K562 (cell line): ENCODE measurements around the gene REM1. TPM values are rescaled to one million over a fixed set of nuclear protein-coding genes. Genes with fewer than 3 reads are reported as not detected.

Experiments used
- CBX8 ChIP-seq: fragments of 200-600 bp; sonication (generic); IDR thresholded peaks from 2 replicates; pipeline ENCODE4 v1.6.1; 2012; ENCODE audit warnings: borderline replicate concordance, mixed run types, low read depth, mild to moderate bottlenecking, moderate library complexity, mixed read lengths, low read length, control low read depth, inconsistent platforms; ENCODE audit not compliant: poor library complexity, severe bottlenecking; ENCODE audit errors: extremely low read depth
- FUS ChIP-seq: fragments of 200-400 bp; formaldehyde crosslinking; optimal IDR thresholded peaks from 2 replicates; pipeline ENCODE3; 2017; ENCODE audit warnings: low read depth, low read length
- JUN ChIP-seq, 2 experiments: sonication (generic) in 1 of 2; formaldehyde crosslinking in 1 of 2; IDR thresholded peaks; 2 replicates each; pipeline versions ENCODE4 v1.6.1 to v1.8.0; 2012 to 2022; ENCODE audit warnings: borderline replicate concordance in 2 of 2, mild to moderate bottlenecking in 2 of 2, improper control_type of control experiment in 1 of 2, low read depth in 1 of 2, low read length in 1 of 2, missing genetic modification reagents in 1 of 2
- JUND ChIP-seq, 2 experiments: IDR thresholded peaks; 2 replicates in 1 of 2; 3 replicates in 1 of 2; pipeline ENCODE4 v1.6.1; 2011; ENCODE audit warnings: borderline replicate concordance in 2 of 2, low read depth in 2 of 2, low read length in 2 of 2, improper control_type of control experiment in 1 of 2, missing biosample characterization in 1 of 2, missing genetic modification characterization in 1 of 2, missing genetic modification reagents in 1 of 2
- KAT2B ChIP-seq: IDR thresholded peaks from one replicate; pipeline ENCODE4 v1.6.1; 2012; ENCODE audit warnings: low read depth, mild to moderate bottlenecking, control low read depth, inconsistent platforms, low read length, moderate library complexity
- POLR2B ChIP-seq: fragments of 450-650 bp; IDR thresholded peaks from 2 replicates; pipeline ENCODE4 v1.6.1; 2018; ENCODE audit warnings: low read depth; ENCODE audit not compliant: partially characterized antibody
- RBM22 ChIP-seq: fragments of 200-400 bp; formaldehyde crosslinking; IDR thresholded peaks from 2 replicates; pipeline ENCODE4 v1.6.1; 2018; ENCODE audit warnings: low read length, low read depth; ENCODE audit not compliant: poor library complexity, severe bottlenecking
- SREBF2 ChIP-seq: sonication (generic); formaldehyde crosslinking; IDR thresholded peaks from 2 replicates; pipeline ENCODE4 v1.4.0; 2020; ENCODE audit warnings: mild to moderate bottlenecking, missing genetic modification reagents
- ZNF695 ChIP-seq: fragments of 450-650 bp; formaldehyde crosslinking; IDR thresholded peaks from 2 replicates; pipeline ENCODE4 v1.4.0; 2020; ENCODE audit warnings: mild to moderate bottlenecking, moderate library complexity
- ZNF717 ChIP-seq: fragments of 250-450 bp; sonication (Bioruptor Pico); IDR thresholded peaks from 2 replicates; pipeline ENCODE4 v1.5.0; 2021
- polyA plus RNA-seq, 8 experiments: library from polyadenylated mRNA; depleted of rRNA in 4 of 8; stranded (reverse) in 5 of 8; unstranded in 3 of 8; fragments of >200 nt; fragmentation: Nextera tagmentation in 2 of 8; fragmentation: Illumina TruSeq in 1 of 8; extraction: Ambion mirVana in 2 of 8; extraction: Trizol in 1 of 8; gene quantifications; 2 replicates each; pipeline versions ENCODE4 v1.2.1 to v1.2.3, GENCODE V29; 2011 to 2014; ENCODE audit warnings: inconsistent platforms in 1 of 8, missing spikeins in 1 of 8
- total RNA-seq, 7 experiments: library from RNA; depleted of rRNA in 6 of 7; stranded (reverse); fragments of >200 nt in 6 of 7; fragmentation: Illumina TruSeq in 2 of 7; extraction: Trizol in 2 of 7; gene quantifications; 2 replicates each; pipeline versions ENCODE4 v1.2.1 to v1.2.3, GENCODE V29; 2011 to 2021; ENCODE audit warnings: low replicate concordance in 1 of 7
- TF ChIP-seq, protein P1 (sequence below): fragments of 450-650 bp; IDR thresholded peaks from 2 replicates; pipeline ENCODE4 v1.6.1; 2017; ENCODE audit warnings: antibody characterized with exemption, mild to moderate bottlenecking
- TF ChIP-seq, protein P2 (sequence below): sonication (generic); formaldehyde crosslinking; IDR thresholded peaks from 2 replicates; pipeline ENCODE4 v1.9.0; 2022; ENCODE audit warnings: mild to moderate bottlenecking, missing genetic modification reagents
- TF ChIP-seq, protein P3 (sequence below): fragments of 450-650 bp; formaldehyde crosslinking; IDR thresholded peaks from 2 replicates; pipeline ENCODE4 v1.4.0; 2020; ENCODE audit warnings: mild to moderate bottlenecking, moderate library complexity
- TF ChIP-seq, protein P4 (sequence below): sonication (generic); formaldehyde crosslinking; IDR thresholded peaks from 2 replicates; pipeline ENCODE4 v1.8.1; 2023; ENCODE audit warnings: mild to moderate bottlenecking, missing genetic modification reagents, moderate library complexity
- TF ChIP-seq, protein P5 (sequence below): IDR thresholded peaks from 2 replicates; pipeline ENCODE4 v1.6.1; 2014; ENCODE audit warnings: antibody characterized with exemption

REM1 gene
- total and polyA plus RNA-seq, 9 of the 15 experiments (the other 6 are each of a cell fraction or from before 2014, with no cell fraction given): not detected

DNA sequence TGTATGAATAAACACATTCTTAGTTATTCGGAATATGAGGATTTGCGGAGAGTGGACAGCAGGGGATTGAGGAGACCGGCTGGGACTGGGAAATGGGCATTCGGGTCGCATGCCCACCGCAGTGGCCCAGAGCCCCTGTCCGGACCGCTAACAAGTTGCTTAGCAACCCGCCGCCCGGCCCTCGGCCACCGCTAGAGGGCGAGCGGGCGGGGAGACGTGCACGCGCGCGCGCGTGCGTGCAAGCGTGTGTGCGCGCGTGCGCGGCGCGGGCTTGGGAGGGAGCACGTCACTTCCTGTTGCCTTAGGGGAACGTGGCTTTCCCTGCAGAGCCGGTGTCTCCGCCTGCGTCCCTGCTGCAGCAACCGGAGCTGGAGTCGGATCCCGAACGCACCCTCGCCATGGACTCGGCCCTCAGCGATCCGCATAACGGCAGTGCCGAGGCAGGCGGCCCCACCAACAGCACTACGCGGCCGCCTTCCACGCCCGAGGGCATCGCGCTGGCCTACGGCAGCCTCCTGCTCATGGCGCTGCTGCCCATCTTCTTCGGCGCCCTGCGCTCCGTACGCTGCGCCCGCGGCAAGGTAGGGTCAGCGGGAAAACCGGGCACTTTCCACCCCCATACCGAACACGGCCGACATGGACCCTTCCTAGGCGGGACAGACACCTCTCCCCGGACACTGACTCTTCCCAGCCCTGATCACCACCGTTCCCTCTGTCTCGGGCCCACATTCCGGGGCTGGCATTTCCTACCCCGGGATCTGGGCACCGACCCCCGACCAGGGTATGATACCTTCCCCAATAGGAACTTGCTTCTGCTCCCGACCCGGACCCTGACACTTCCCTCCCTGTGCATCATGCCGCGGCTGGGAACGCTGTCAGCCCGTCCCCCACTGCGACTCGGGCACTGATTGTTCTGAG lies 39.3 kb downstream of the REM1 start, which contains the start of gene HM13 (continued):
- TF ChIP-seq, protein P1, sequence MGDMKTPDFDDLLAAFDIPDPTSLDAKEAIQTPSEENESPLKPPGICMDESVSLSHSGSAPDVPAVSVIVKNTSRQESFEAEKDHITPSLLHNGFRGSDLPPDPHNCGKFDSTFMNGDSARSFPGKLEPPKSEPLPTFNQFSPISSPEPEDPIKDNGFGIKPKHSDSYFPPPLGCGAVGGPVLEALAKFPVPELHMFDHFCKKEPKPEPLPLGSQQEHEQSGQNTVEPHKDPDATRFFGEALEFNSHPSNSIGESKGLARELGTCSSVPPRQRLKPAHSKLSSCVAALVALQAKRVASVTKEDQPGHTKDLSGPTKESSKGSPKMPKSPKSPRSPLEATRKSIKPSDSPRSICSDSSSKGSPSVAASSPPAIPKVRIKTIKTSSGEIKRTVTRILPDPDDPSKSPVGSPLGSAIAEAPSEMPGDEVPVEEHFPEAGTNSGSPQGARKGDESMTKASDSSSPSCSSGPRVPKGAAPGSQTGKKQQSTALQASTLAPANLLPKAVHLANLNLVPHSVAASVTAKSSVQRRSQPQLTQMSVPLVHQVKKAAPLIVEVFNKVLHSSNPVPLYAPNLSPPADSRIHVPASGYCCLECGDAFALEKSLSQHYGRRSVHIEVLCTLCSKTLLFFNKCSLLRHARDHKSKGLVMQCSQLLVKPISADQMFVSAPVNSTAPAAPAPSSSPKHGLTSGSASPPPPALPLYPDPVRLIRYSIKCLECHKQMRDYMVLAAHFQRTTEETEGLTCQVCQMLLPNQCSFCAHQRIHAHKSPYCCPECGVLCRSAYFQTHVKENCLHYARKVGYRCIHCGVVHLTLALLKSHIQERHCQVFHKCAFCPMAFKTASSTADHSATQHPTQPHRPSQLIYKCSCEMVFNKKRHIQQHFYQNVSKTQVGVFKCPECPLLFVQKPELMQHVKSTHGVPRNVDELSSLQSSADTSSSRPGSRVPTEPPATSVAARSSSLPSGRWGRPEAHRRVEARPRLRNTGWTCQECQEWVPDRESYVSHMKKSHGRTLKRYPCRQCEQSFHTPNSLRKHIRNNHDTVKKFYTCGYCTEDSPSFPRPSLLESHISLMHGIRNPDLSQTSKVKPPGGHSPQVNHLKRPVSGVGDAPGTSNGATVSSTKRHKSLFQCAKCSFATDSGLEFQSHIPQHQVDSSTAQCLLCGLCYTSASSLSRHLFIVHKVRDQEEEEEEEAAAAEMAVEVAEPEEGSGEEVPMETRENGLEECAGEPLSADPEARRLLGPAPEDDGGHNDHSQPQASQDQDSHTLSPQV: peak; percentile 58; the same call in 1 of the 2 replicates
- TF ChIP-seq, protein P2, sequence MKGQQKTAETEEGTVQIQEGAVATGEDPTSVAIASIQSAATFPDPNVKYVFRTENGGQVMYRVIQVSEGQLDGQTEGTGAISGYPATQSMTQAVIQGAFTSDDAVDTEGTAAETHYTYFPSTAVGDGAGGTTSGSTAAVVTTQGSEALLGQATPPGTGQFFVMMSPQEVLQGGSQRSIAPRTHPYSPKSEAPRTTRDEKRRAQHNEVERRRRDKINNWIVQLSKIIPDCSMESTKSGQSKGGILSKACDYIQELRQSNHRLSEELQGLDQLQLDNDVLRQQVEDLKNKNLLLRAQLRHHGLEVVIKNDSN (CRISPR knock-in tag): peak; percentile 45
- TF ChIP-seq CBX8 (no peak), ZNF695 (no peak), KAT2B (no peak), JUN (IDR thresholded peaks at IDR 0.05; ENCODE audit: borderline replicate concordance, low read depth, low read length) (peak; percentile 77; the same call in 1 of the 2 replicates), JUN (CRISPR knock-in tag; IDR thresholded peaks at IDR 0.05; ENCODE audit: borderline replicate concordance) (peak; percentile 87; the same call in 1 of the 2 replicates), RBM22 (peak; percentile 78), JUND (IDR thresholded peaks at IDR 0.05; ENCODE audit: borderline replicate concordance, low read depth, low read length) (peak; percentile 80), JUND (tag; IDR thresholded peaks at IDR 0.05; ENCODE audit: borderline replicate concordance, low read depth, low read length) (peak; percentile 76; the same call in 2 of the 3 replicates), SREBF2 (CRISPR knock-in tag) (no peak), POLR2B (peak; percentile 86), FUS (no peak), ZNF717 (CRISPR knock-in tag) (no peak)
- TF ChIP-seq, protein P3, sequence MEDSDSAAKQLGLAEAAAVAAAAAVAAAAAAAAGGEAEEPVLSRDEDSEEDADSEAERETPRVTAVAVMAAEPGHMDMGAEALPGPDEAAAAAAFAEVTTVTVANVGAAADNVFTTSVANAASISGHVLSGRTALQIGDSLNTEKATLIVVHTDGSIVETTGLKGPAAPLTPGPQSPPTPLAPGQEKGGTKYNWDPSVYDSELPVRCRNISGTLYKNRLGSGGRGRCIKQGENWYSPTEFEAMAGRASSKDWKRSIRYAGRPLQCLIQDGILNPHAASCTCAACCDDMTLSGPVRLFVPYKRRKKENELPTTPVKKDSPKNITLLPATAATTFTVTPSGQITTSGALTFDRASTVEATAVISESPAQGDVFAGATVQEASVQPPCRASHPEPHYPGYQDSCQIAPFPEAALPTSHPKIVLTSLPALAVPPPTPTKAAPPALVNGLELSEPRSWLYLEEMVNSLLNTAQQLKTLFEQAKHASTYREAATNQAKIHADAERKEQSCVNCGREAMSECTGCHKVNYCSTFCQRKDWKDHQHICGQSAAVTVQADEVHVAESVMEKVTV (CRISPR knock-in tag): no peak
- TF ChIP-seq, protein P4, sequence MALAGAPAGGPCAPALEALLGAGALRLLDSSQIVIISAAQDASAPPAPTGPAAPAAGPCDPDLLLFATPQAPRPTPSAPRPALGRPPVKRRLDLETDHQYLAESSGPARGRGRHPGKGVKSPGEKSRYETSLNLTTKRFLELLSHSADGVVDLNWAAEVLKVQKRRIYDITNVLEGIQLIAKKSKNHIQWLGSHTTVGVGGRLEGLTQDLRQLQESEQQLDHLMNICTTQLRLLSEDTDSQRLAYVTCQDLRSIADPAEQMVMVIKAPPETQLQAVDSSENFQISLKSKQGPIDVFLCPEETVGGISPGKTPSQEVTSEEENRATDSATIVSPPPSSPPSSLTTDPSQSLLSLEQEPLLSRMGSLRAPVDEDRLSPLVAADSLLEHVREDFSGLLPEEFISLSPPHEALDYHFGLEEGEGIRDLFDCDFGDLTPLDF (CRISPR knock-in tag): peak; percentile 73; the same call in 1 of the 2 replicates
- TF ChIP-seq, protein P5, sequence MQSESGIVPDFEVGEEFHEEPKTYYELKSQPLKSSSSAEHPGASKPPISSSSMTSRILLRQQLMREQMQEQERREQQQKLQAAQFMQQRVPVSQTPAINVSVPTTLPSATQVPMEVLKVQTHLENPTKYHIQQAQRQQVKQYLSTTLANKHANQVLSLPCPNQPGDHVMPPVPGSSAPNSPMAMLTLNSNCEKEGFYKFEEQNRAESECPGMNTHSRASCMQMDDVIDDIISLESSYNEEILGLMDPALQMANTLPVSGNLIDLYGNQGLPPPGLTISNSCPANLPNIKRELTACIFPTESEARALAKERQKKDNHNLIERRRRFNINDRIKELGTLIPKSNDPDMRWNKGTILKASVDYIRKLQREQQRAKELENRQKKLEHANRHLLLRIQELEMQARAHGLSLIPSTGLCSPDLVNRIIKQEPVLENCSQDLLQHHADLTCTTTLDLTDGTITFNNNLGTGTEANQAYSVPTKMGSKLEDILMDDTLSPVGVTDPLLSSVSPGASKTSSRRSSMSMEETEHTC: no peak
